GM23338 (cell line): ENCODE data around the gene FAM114A2. TPM values are rescaled to one million over a fixed set of nuclear protein-coding genes. Genes with fewer than 3 reads are reported as not detected.

Experiments used
- ATAC-seq: fragments of 200-7000 bp; cut with Tn5 transposase; 3 replicates; pipeline ENCODE4 v1.9.1; 2020
- DNase-seq: peaks from one replicate; pipeline ENCODE4 v3.0.0-alpha.2; 2015; ENCODE audit warnings: low spot score
- H2AFZ ChIP-seq: fragments of 200-600 bp; sonication (generic); 2 replicates; pipeline ENCODE4 v1.8.0; 2016; ENCODE audit warnings: antibody characterized with exemption, mild to moderate bottlenecking, moderate library complexity
- H3F3A ChIP-seq: fragments of 200-600 bp; sonication (generic); replicated peaks from 2 replicates; pipeline ENCODE4 v1.8.0; 2017; ENCODE audit warnings: antibody characterized with exemption, mixed run types, low read depth
- H3K27ac ChIP-seq: fragments of 200-600 bp; sonication (generic); 2 replicates; pipeline ENCODE4 v1.6.1; 2016; ENCODE audit warnings: low read depth
- H3K27me3 ChIP-seq: fragments of 200-600 bp; sonication (generic); 2 replicates; pipeline ENCODE4 v1.8.0; 2016; ENCODE audit warnings: mild to moderate bottlenecking, mixed run types, moderate library complexity; ENCODE audit not compliant: insufficient read depth
- H3K36me3 ChIP-seq: fragments of 200-600 bp; sonication (generic); 2 replicates; pipeline ENCODE4 v1.8.0; 2016; ENCODE audit warnings: mild to moderate bottlenecking; ENCODE audit not compliant: insufficient read depth
- H3K4me1 ChIP-seq: fragments of 200-600 bp; sonication (generic); 2 replicates; pipeline ENCODE4 v1.8.0; 2016; ENCODE audit warnings: mild to moderate bottlenecking, moderate library complexity; ENCODE audit not compliant: insufficient read depth
- H3K4me2 ChIP-seq: fragments of 200-600 bp; sonication (generic); 2 replicates; pipeline ENCODE4 v1.7.1; 2017; ENCODE audit warnings: mixed run types
- H3K4me3 ChIP-seq: fragments of 200-600 bp; sonication (generic); 2 replicates; pipeline ENCODE4 v1.6.1; 2016; ENCODE audit warnings: mixed run types
- H3K79me2 ChIP-seq: fragments of 200-600 bp; sonication (generic); replicated peaks from 2 replicates; pipeline ENCODE4 v1.8.0; 2017; ENCODE audit warnings: mild to moderate bottlenecking; ENCODE audit not compliant: insufficient read depth
- H3K9me2 ChIP-seq: fragments of 200-600 bp; sonication (generic); 2 replicates; pipeline ENCODE4 v1.8.0; 2017; ENCODE audit not compliant: insufficient read depth
- H4K20me1 ChIP-seq: fragments of 200-600 bp; sonication (generic); replicated peaks from 2 replicates; pipeline ENCODE4 v1.8.0; 2017; ENCODE audit warnings: mild to moderate bottlenecking; ENCODE audit not compliant: insufficient read depth
- H3K27ac Mint-ChIP-seq: 2 replicates; pipeline ENCODE4 v1.8.0; 2020; ENCODE audit warnings: inconsistent platforms, mild to moderate bottlenecking, moderate library complexity, mixed read lengths
- H3K27me3 Mint-ChIP-seq: 3 replicates; pipeline ENCODE4 v1.8.0; 2022; ENCODE audit warnings: low read depth, mild to moderate bottlenecking, moderate library complexity, mixed read lengths, inconsistent platforms; ENCODE audit not compliant: insufficient read depth, poor library complexity
- H3K36me3 Mint-ChIP-seq: 3 replicates; pipeline ENCODE4 v1.8.0; 2021; ENCODE audit warnings: low read depth, mild to moderate bottlenecking, inconsistent platforms, moderate library complexity, mixed read lengths
- H3K4me1 Mint-ChIP-seq: 3 replicates; pipeline ENCODE4 v1.8.0; 2020; ENCODE audit warnings: mild to moderate bottlenecking, inconsistent platforms, mixed read lengths
- H3K4me3 Mint-ChIP-seq: 3 replicates; pipeline ENCODE4 v1.8.0; 2021; ENCODE audit warnings: moderate library complexity, mild to moderate bottlenecking, inconsistent platforms, mixed read lengths
- H3K9me3 Mint-ChIP-seq: 3 replicates; pipeline ENCODE4 v1.8.0; 2020; ENCODE audit warnings: moderate library complexity, mild to moderate bottlenecking, inconsistent platforms, mixed read lengths
- EZH2phosphoT487 ChIP-seq: fragments of 200-600 bp; sonication (generic); IDR thresholded peaks from one replicate; pipeline ENCODE4 v1.8.1; 2018; ENCODE audit warnings: antibody characterized with exemption; ENCODE audit not compliant: unreplicated experiment
- STAT1 ChIP-seq: IDR thresholded peaks from one replicate; pipeline ENCODE4 v1.6.1; 2016; ENCODE audit warnings: antibody characterized with exemption; ENCODE audit not compliant: unreplicated experiment
- polyA plus RNA-seq: library from polyadenylated mRNA; unstranded; fragments of >200 nt; fragmentation: Nextera tagmentation; extraction: Ambion mirVana; gene quantifications from 2 replicates; pipeline ENCODE4 v1.2.1, GENCODE V29; 2016
- total RNA-seq: library from RNA; depleted of rRNA; stranded (reverse); fragments of >200 nt; shearing (Covaris generic); gene quantifications from 2 replicates; pipeline ENCODE4 v1.2.3, GENCODE V29; 2014
- TF ChIP-seq, protein P1 (sequence below): fragments of 250-450 bp; sonication (Bioruptor Pico); IDR thresholded peaks from 2 replicates; pipeline ENCODE4 v1.5.0; 2020; ENCODE audit warnings: mild to moderate bottlenecking, moderate library complexity
- TF ChIP-seq, protein P2 (sequence below), 2 experiments: fragments of 200-600 bp in 1 of 2; sonication (generic) in 1 of 2; conservative IDR thresholded peaks; 2 replicates each; pipeline versions ENCODE4 v1.5.1 to v1.6.1; 2016 to 2017; ENCODE audit warnings: antibody characterized with exemption in 2 of 2, low read depth in 2 of 2, mild to moderate bottlenecking in 2 of 2, moderate library complexity in 1 of 2

Gene FAM114A2
- total and polyA plus RNA-seq, 2 experiments from 2014 or later: 4.9 to 5.8 TPM

DNA sequence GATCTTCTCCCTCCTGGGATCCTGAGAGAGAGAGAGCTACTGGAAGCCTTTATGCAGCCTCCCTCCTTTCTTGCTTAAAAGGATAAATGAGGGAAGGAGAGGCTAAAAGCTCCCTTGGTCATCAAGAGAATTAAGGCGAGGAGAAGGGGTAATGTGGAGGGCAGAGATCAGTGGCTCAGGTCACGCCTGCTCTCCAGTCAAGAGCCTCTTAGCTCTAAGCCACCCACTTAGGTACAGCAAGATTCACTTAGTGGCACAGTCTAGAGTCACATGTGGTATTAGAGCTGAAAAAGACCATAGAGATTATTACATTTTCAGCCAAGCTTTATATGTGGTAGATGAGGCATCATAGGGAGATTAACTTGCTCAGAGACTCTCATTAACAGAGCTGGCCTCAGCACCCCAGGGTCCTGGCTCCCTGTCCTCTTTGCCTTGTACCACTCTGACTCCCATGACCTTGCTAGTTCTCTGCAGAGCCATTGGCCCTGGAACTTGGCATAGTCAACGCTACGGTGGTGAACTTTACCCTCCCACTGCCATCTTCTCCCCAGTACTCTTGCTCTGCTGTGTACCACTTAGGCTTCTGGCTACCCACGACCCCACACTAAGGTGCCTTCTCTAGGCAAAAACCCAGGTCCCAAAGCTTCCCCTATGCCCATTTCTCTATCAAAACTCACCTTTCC lies 37.7 kb upstream of the FAM114A2 start (continued):
- TF ChIP-seq, protein P1, sequence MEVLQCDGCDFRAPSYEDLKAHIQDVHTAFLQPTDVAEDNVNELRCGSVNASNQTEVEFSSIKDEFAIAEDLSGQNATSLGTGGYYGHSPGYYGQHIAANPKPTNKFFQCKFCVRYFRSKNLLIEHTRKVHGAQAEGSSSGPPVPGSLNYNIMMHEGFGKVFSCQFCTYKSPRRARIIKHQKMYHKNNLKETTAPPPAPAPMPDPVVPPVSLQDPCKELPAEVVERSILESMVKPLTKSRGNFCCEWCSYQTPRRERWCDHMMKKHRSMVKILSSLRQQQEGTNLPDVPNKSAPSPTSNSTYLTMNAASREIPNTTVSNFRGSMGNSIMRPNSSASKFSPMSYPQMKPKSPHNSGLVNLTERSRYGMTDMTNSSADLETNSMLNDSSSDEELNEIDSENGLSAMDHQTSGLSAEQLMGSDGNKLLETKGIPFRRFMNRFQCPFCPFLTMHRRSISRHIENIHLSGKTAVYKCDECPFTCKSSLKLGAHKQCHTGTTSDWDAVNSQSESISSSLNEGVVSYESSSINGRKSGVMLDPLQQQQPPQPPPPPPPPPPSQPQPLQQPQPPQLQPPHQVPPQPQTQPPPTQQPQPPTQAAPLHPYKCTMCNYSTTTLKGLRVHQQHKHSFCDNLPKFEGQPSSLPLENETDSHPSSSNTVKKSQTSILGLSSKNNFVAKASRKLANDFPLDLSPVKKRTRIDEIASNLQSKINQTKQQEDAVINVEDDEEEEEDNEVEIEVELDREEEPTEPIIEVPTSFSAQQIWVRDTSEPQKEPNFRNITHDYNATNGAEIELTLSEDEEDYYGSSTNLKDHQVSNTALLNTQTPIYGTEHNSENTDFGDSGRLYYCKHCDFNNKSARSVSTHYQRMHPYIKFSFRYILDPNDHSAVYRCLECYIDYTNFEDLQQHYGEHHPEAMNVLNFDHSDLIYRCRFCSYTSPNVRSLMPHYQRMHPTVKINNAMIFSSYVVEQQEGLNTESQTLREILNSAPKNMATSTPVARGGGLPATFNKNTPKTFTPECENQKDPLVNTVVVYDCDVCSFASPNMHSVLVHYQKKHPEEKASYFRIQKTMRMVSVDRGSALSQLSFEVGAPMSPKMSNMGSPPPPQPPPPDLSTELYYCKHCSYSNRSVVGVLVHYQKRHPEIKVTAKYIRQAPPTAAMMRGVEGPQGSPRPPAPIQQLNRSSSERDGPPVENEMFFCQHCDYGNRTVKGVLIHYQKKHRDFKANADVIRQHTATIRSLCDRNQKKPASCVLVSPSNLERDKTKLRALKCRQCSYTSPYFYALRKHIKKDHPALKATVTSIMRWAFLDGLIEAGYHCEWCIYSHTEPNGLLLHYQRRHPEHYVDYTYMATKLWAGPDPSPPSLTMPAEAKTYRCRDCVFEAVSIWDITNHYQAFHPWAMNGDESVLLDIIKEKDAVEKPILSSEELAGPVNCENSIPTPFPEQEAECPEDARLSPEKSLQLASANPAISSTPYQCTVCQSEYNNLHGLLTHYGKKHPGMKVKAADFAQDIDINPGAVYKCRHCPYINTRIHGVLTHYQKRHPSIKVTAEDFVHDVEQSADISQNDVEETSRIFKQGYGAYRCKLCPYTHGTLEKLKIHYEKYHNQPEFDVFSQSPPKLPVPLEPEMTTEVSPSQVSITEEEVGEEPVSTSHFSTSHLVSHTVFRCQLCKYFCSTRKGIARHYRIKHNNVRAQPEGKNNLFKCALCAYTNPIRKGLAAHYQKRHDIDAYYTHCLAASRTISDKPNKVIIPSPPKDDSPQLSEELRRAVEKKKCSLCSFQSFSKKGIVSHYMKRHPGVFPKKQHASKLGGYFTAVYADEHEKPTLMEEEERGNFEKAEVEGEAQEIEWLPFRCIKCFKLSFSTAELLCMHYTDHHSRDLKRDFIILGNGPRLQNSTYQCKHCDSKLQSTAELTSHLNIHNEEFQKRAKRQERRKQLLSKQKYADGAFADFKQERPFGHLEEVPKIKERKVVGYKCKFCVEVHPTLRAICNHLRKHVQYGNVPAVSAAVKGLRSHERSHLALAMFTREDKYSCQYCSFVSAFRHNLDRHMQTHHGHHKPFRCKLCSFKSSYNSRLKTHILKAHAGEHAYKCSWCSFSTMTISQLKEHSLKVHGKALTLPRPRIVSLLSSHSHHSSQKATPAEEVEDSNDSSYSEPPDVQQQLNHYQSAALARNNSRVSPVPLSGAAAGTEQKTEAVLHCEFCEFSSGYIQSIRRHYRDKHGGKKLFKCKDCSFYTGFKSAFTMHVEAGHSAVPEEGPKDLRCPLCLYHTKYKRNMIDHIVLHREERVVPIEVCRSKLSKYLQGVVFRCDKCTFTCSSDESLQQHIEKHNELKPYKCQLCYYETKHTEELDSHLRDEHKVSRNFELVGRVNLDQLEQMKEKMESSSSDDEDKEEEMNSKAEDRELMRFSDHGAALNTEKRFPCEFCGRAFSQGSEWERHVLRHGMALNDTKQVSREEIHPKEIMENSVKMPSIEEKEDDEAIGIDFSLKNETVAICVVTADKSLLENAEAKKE (CRISPR knock-in tag): no peak

DNA sequence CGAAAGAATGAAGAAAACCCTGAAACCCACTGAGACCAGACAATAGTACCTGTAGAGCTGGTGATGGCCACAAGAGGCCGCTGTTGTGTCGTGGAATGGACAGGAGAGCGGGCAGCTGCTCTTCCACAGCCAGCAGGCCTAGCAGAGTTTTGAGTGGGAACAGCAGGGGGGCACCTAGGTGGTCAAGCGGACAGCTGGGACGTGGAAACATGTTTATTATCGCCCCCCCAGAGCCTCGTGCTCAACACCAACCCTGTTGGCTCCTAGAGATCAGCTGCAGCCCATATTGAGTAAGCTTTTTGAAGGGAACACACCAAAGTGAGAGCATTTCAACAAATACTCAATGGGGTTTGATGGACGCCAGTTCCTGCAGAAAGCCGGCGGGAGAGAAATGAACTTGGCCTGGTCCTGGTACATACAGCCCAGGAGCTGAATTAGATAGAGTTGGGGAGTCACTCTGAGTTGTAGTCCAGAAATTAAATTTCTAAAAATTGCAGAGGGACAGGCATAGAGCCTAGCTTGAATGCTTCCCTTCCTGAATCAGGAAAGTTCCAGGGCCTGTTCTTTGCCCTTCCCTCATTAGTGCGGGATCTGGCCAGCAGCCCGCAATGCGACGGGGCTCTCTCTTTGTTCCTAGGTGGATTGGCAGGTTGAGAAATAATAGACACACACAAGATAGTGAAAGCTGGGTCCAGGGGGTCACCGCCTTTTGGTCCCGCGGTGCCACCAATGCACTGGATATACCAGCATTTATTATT lies 33.9 kb upstream of the FAM114A2 start:
- H3K79me2 ChIP-seq: no peaks in the 10 kb centered on the region
- H3K9me2 ChIP-seq: no peaks in the 10 kb centered on the region
- H3K27ac ChIP-seq: no peak overlapping the region
- no peaks in the 10 kb centered on the region for H3K36me3 Mint-ChIP-seq
- H3K27ac Mint-ChIP-seq: peak overlapping the region; percentile 34
- peaks cover 10% of the 10 kb centered on the region; the same call in 2 of the 3 replicates for H3K4me1 Mint-ChIP-seq
- ATAC-seq: peak; percentile 94
- no peaks in the 10 kb centered on the region for H3K27me3 ChIP-seq
- H3K4me2 ChIP-seq: 0 out of 2 replicates have a peak overlapping the region, but pooled peaks have one; percentile 5
- H3K4me3 ChIP-seq: no peak overlapping the region
- peak; percentile 86 for DNase-seq
- no peaks in the 10 kb centered on the region for H3K36me3 ChIP-seq
- H2AFZ ChIP-seq: peak overlapping the region; percentile 83; the same call in 1 of the 2 replicates
- H3F3A ChIP-seq: no peaks in the 10 kb centered on the region
- peaks cover 7% of the 10 kb centered on the region for H3K4me1 ChIP-seq
- H3K27me3 Mint-ChIP-seq: peaks cover 2% of the 10 kb centered on the region
- no peaks in the 10 kb centered on the region for H3K9me3 Mint-ChIP-seq
- no peaks in the 10 kb centered on the region for H4K20me1 ChIP-seq
- TF ChIP-seq, protein P2, sequence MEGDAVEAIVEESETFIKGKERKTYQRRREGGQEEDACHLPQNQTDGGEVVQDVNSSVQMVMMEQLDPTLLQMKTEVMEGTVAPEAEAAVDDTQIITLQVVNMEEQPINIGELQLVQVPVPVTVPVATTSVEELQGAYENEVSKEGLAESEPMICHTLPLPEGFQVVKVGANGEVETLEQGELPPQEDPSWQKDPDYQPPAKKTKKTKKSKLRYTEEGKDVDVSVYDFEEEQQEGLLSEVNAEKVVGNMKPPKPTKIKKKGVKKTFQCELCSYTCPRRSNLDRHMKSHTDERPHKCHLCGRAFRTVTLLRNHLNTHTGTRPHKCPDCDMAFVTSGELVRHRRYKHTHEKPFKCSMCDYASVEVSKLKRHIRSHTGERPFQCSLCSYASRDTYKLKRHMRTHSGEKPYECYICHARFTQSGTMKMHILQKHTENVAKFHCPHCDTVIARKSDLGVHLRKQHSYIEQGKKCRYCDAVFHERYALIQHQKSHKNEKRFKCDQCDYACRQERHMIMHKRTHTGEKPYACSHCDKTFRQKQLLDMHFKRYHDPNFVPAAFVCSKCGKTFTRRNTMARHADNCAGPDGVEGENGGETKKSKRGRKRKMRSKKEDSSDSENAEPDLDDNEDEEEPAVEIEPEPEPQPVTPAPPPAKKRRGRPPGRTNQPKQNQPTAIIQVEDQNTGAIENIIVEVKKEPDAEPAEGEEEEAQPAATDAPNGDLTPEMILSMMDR (conservative IDR thresholded peaks at IDR 0.05; ENCODE audit: low read depth in 2 of 2): peak; percentile 100
- TF ChIP-seq EZH2phosphoT487: no peak
- TF ChIP-seq STAT1: no peak
- no peak overlapping the region for H3K4me3 Mint-ChIP-seq
